ENCODE data around the gene TRIM14. TPM values are rescaled to one million over a fixed set of nuclear protein-coding genes. Genes with fewer than 3 reads are reported as not detected.
"Not testable (repeated sequence)": the region's sequence is repeated elsewhere in the genome, so short reads cannot be mapped to it uniquely, and the experiment has no call there.

Gene TRIM14
- polyA plus RNA-seq, 3 donors, result 23.0 to 30.6 (median 28.5) TPM

- Histone ChIP-seq H2AFZ (ENCODE audit: insufficient read depth, low read depth, low read length, poor library complexity, severe bottlenecking) (no peak overlapping the region), H3K9ac (ENCODE audit: insufficient read depth, low read length, poor library complexity, severe bottlenecking) (no peak overlapping the region), H3K27me3 (ENCODE audit: control insufficient read depth in 2 of 2, insufficient read depth in 2 of 2, low read length in 2 of 2) (no peaks in the 10 kb centered on the region), H3K4me3 (replicated peaks in 1 of 3; ENCODE audit: low read depth in 2 of 3, low read length in 3 of 3) (no peak overlapping the region), H3K9me3 (replicated peaks in 1 of 2; ENCODE audit: control insufficient read depth in 1 of 2, insufficient read depth in 1 of 2, low read length in 2 of 2) (no peaks in the 10 kb centered on the region), H3K4me1 (ENCODE audit: control insufficient read depth in 1 of 2, insufficient read depth in 2 of 2, low read length in 2 of 2) (peaks cover 15 to 20% of the 10 kb centered on the region in 2 donors), H3K4me2 (replicated peaks; ENCODE audit: extremely low read depth, low read length, poor library complexity, severe bottlenecking) (no peak overlapping the region), H3K79me2 (ENCODE audit: insufficient read depth, low read length) (peaks cover 30% of the 10 kb centered on the region), H3K27ac (ENCODE audit: low read depth in 1 of 2, low read length in 2 of 2) (no peak overlapping the region), H4K20me1 (ENCODE audit: insufficient read depth, low read length) (peaks cover 70% of the 10 kb centered on the region), H3K36me3 (replicated peaks in 1 of 2; ENCODE audit: control insufficient read depth in 1 of 2, insufficient read depth in 2 of 2, low read length in 2 of 2) (peaks cover 64 to 73% of the 10 kb centered on the region in 2 donors)
- no peak overlapping the region for H3K4me3 Mint-ChIP-seq
- no peak for TF ChIP-seq CTCF (IDR thresholded peaks at IDR 0.05)
- H3K27me3 Mint-ChIP-seq (ENCODE audit: low read depth in 3 of 3), result peaks cover 0 to 3% (median 2%) of the 10 kb centered on the region in 3 donors
- intact Hi-C loops (cut with micrococcal nuclease), result loop anchor here (5.0 to 10.0 kb wide), 2 partner anchors 126 to 128 kb away; no protein-coding TSS in a partner anchor
- peaks cover 0 to 3% (median 0%) of the 10 kb centered on the region in 7 donors for H3K9me3 Mint-ChIP-seq
- H3K27ac Mint-ChIP-seq, result peak overlapping the region in 2 of 7 donors; percentile 38 to 67
- 83% methylated on average over 2 of the region's 5 CpGs for WGBS (ENCODE audit: insufficient coverage)
- peaks cover 62 to 74% of the 10 kb centered on the region in 2 donors for H3K36me3 Mint-ChIP-seq
- DNase-seq, result no peak
- peaks cover 38% of the 10 kb centered on the region for H3K4me1 Mint-ChIP-seq
Observed at GRCh38 chr9:98078895-98079294, 40.1 kb downstream of the TRIM14 start.

GRCh38 chr9:98076514-98076890 is 42.5 kb downstream of the TRIM14 start:
- H3K27me3 Mint-ChIP-seq (ENCODE audit: low read depth in 3 of 3); H3K4me3 ChIP-seq (replicated peaks in 1 of 3; ENCODE audit: low read depth in 2 of 3, low read length in 3 of 3); DNase-seq; H3K9ac ChIP-seq (ENCODE audit: insufficient read depth, low read length, poor library complexity, severe bottlenecking); H3K4me2 ChIP-seq (replicated peaks; ENCODE audit: extremely low read depth, low read length, poor library complexity, severe bottlenecking); H3K9me3 ChIP-seq (replicated peaks in 1 of 2; ENCODE audit: control insufficient read depth in 1 of 2, insufficient read depth in 1 of 2, low read length in 2 of 2); H3K4me3 Mint-ChIP-seq; H3K9me3 Mint-ChIP-seq; H2AFZ ChIP-seq (ENCODE audit: insufficient read depth, low read depth, low read length, poor library complexity, severe bottlenecking); H3K27me3 ChIP-seq (ENCODE audit: control insufficient read depth in 2 of 2, insufficient read depth in 2 of 2, low read length in 2 of 2); H3K27ac ChIP-seq (ENCODE audit: low read depth in 1 of 2, low read length in 2 of 2): not testable (repeated sequence)
- Mint-ChIP-seq H3K27ac (peak overlapping the region in 4 of 7 donors; percentile 30 to 82 (median 42)), H3K4me1 (peaks cover 32% of the 10 kb centered on the region), H3K36me3 (peaks cover 40 to 54% of the 10 kb centered on the region in 2 donors)
- intact Hi-C loops (cut with micrococcal nuclease), result loop anchor here (5.0 to 10.0 kb wide), 2 partner anchors 128 to 131 kb away; no protein-coding TSS in a partner anchor
- Histone ChIP-seq H3K79me2 (ENCODE audit: insufficient read depth, low read length) (peaks cover 45% of the 10 kb centered on the region), H3K4me1 (ENCODE audit: control insufficient read depth in 1 of 2, insufficient read depth in 2 of 2, low read length in 2 of 2) (peaks cover 23% of the 10 kb centered on the region in 2 donors), H3K36me3 (replicated peaks in 1 of 2; ENCODE audit: control insufficient read depth in 1 of 2, insufficient read depth in 2 of 2, low read length in 2 of 2) (peaks cover 40 to 53% of the 10 kb centered on the region in 2 donors), H4K20me1 (ENCODE audit: insufficient read depth, low read length) (peaks cover 75% of the 10 kb centered on the region)
- WGBS (ENCODE audit: insufficient coverage), result 80% methylated on average over 1 of the region's 8 CpGs

Data from CD14-positive monocyte (primary cell).